SK-N-MC (cell line): ENCODE data around the gene ZMYND10.

Source experiments
- DNase-seq: peaks from one replicate; pipeline ENCODE4 v3.0.0-alpha.2; 2011; ENCODE audit warnings: low read depth, low spot score
- H3K27ac ChIP-seq: fragments of 200-600 bp; sonication (generic); 2 replicates; pipeline ENCODE4 v1.5.1; 2016; ENCODE audit warnings: mixed run types
- H3K36me3 ChIP-seq: fragments of 200-600 bp; sonication (generic); 2 replicates; pipeline ENCODE4 v1.6.1; 2017; ENCODE audit warnings: antibody characterized with exemption, low read length, mixed read lengths; ENCODE audit not compliant: insufficient read depth
- H3K4me3 ChIP-seq: fragments of 200-600 bp; sonication (generic); 2 replicates; pipeline ENCODE4 v1.5.1; 2016
- H3K9ac ChIP-seq: fragments of 200-600 bp; sonication (generic); 2 replicates; pipeline ENCODE4 v1.8.0; 2017; ENCODE audit warnings: mixed run types, mixed read lengths; ENCODE audit not compliant: insufficient read length
- H3K9me3 ChIP-seq: fragments of 200-600 bp; sonication (generic); 2 replicates; pipeline ENCODE4 v1.6.1; 2017; ENCODE audit warnings: low read depth, mild to moderate bottlenecking, antibody characterized with exemption, low read length, moderate library complexity, mixed read lengths
- EZH2 ChIP-seq: fragments of 200-600 bp; sonication (generic); IDR thresholded peaks from one replicate; pipeline ENCODE4 v1.6.1; 2017; ENCODE audit warnings: antibody characterized with exemption
- FOXP2 ChIP-seq: optimal IDR thresholded peaks from 2 replicates; pipeline ENCODE3; 2011; ENCODE audit warnings: mild to moderate bottlenecking, moderate library complexity; ENCODE audit not compliant: insufficient read depth; ENCODE audit errors: extremely low read length, control extremely low read depth
- POLR2AphosphoS5 ChIP-seq: IDR thresholded peaks from 2 replicates; pipeline ENCODE4 v1.6.1; 2012; ENCODE audit warnings: mild to moderate bottlenecking, low read depth, low read length, borderline replicate concordance

ZMYND10 gene

DNA sequence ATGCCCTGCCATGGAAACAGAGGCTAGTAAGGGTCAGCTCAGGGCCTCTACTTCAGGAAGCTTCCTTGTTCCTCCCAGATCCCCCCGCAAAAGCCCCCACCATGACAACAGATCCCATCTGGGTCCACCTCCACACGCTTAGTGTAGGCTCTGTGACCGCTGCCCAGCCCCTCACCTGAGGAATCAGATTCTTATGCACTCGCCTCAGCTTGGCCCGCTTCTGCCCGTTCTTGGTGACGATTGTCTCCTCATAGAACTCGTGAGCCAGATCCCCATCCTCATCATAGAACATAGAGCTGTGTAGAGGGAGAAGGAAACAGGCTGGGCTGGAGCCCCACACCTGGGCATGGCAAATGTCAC lies 19.4 kb downstream of the ZMYND10 start:
- Histone ChIP-seq H3K4me3 (no peak overlapping the region), H3K36me3 (peaks cover 7% of the 10 kb centered on the region; the same call in 1 of the 2 replicates), H3K9me3 (no peaks in the 10 kb centered on the region), H3K9ac (no peak overlapping the region), H3K27ac (no peak overlapping the region)
- no peak for DNase-seq
- no peak for TF ChIP-seq EZH2
- TF ChIP-seq FOXP2 = no peak
- no peak for TF ChIP-seq POLR2AphosphoS5

DNA sequence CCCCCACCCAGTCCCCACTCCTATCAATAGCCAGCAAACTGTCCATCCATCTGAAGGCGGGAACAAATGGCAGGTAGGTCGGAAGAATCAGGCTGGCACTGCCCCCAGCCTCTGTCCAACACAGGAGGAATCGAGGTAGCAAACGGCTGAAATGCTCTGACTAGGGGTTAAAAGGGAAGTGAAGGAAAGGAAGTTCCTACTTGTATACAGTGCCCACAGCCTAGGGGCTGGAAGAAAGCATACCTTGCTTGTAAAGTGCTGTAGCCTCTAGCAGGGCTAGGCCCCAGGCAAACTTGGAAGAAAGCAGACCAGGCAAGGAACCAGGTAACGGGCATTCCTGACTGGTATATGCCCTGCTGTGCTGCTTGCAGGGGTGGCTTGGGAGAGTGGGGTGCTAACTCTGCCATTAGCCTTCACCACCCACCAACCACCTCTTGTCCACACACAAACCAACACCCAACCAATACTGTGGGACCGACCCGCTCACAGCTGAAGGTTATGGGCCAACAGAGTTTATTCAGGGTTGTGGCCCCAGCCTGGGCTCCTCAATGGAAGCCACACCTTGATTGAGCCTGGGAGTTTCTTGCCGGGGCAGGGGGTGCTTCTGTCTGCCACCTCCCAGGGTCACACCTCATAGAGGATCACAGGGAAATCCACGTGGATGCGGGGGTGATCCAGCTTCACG lies 19.9 kb downstream of the ZMYND10 start:
- peaks cover 3% of the 10 kb centered on the region; the same call in 1 of the 2 replicates for H3K36me3 ChIP-seq
- TF ChIP-seq FOXP2 (no peak), EZH2 (no peak), POLR2AphosphoS5 (no peak)

DNA sequence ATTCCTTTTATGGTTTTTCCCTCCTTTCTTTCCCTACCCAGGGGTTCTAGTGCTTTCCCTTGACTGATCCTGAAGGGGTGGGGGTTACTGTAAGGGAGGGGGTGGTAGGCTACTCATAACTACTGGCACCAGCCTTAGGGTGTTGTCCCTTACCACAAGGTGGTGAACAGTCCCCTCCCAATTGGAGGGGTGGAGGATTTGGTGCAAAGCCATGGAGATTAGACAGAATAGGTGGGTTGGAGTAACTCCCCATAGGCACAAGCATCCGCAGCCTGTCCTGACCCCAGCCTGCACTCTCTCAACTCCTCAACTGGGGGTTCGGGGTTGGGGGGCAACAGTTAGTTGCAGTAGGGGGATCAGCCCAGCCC lies 20.4 kb downstream of the ZMYND10 start:
- TF ChIP-seq EZH2 (no peak), POLR2AphosphoS5 (no peak), FOXP2 (no peak)
- Histone ChIP-seq H3K36me3 (no peaks in the 10 kb centered on the region; the same call in 1 of the 2 replicates), H3K9ac (no peak overlapping the region), H3K4me3 (no peak overlapping the region), H3K9me3 (no peaks in the 10 kb centered on the region), H3K27ac (no peak overlapping the region)
- no peak for DNase-seq

More for the DNA sequence above, 19.9 kb downstream of the ZMYND10 start:
- H3K9ac ChIP-seq = no peak overlapping the region
- H3K4me3 ChIP-seq = no peak overlapping the region
- H3K27ac ChIP-seq = no peak overlapping the region
- H3K9me3 ChIP-seq = no peaks in the 10 kb centered on the region
- DNase-seq = no peak

DNA sequence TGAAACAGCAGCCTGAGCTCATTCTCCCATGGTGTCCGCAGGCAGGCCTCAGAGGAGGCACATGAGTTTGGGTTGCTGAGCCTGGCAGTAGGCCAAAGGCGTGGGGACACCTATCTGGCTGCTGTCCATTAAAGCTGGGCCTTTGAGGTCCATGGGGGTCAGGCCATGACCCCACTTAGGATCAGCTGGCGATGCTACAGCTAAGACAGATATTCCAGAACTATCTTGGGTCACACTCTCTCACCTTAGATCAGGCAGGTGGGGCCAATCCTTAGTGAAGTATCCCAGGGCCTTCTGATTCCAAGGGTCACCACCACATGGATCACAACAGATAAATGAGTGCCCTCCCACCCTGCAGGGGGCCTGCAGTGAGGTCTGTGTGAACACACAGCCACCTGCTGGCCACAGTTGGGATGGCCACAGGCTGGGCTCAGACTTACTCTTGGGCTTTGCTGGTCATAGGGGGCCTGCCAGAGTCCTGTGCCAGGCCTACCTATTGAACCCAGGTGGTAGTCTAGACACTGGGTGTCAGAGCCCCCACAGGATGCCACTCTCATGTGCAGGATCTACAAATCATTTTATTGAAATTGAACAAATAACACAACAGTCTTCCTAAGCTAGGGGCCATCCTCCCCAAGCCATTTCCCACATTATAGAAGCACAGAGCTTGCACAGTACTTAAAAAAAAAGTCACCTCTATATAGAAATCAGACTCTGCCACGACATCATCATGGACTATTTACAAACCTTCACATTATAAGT lies 21.0 kb downstream of the ZMYND10 start:
- no peak for DNase-seq
- TF ChIP-seq POLR2AphosphoS5 (no peak), EZH2 (no peak), FOXP2 (no peak)
- Histone ChIP-seq H3K9me3 (no peaks in the 10 kb centered on the region), H3K27ac (no peak overlapping the region), H3K9ac (no peak overlapping the region), H3K36me3 (peaks cover under 1% of the 10 kb centered on the region; the same call in 1 of the 2 replicates), H3K4me3 (no peak overlapping the region)

DNA sequence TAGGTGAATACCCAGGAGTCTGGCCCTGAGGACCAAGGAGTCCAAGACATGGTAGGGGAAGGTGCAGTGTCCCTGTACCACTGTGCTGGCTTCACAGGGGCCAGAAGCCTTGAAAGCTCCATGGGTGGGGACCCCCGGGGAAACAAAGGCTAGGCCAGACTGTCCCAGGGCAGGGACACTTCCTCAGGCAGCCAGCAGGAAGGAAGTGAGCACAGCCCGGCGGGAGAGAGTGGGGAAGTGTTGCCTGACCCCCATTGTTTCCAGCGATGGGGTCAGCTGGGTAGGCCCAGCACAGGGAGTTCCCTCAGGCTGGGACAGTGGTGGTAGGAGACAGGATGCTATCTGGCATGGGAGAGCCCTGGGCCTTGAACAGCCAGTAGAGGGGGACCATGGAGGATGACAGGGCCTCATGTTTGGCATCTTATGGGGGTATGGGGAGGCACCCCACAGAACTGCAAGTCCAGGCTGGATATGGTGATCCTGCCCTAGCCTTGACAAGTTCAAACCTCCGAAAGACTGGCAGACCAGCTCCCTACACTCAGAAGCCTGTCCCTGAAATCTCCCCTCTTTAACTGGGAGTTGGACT lies 21.8 kb downstream of the ZMYND10 start:
- peaks cover 9% of the 10 kb centered on the region; the same call in 1 of the 2 replicates for H3K36me3 ChIP-seq
- H3K27ac ChIP-seq = no peak overlapping the region
- no peak overlapping the region for H3K4me3 ChIP-seq
- TF ChIP-seq FOXP2 = no peak
- no peak for TF ChIP-seq POLR2AphosphoS5
- H3K9me3 ChIP-seq = no peaks in the 10 kb centered on the region
- no peak overlapping the region for H3K9ac ChIP-seq
- no peak for DNase-seq

DNA sequence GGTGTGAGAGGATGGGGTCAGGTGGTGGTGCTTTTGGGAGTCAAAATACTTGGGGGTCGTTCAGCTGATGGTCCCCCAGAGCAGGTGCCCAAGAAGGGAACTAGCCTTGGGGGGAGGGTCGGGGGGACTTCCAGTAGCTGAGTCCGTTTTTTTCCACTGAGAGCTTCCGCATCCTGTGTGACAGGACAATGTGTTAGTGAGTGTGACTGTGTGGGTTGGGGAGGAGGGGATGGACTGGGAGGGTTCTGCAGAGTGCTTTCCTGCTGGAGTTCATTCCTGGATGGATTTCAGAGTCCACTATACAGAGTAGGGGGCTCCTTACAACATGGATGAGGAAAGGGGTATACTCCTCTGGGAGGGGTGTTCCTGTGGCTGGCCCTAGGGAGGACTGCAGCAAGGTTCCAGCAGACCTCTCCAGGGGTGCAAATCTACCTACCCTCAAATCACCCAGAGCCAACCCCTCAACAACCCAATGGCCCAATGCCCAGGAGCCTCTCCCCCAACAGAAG lies 22.4 kb downstream of the ZMYND10 start:
- TF ChIP-seq POLR2AphosphoS5 = no peak
- no peak for TF ChIP-seq EZH2
- TF ChIP-seq FOXP2 = no peak
- Histone ChIP-seq H3K36me3 (peaks cover 14% of the 10 kb centered on the region; the same call in 1 of the 2 replicates), H3K4me3 (no peak overlapping the region), H3K9me3 (no peaks in the 10 kb centered on the region), H3K9ac (no peak overlapping the region), H3K27ac (no peak overlapping the region)
- DNase-seq = no peak

DNA sequence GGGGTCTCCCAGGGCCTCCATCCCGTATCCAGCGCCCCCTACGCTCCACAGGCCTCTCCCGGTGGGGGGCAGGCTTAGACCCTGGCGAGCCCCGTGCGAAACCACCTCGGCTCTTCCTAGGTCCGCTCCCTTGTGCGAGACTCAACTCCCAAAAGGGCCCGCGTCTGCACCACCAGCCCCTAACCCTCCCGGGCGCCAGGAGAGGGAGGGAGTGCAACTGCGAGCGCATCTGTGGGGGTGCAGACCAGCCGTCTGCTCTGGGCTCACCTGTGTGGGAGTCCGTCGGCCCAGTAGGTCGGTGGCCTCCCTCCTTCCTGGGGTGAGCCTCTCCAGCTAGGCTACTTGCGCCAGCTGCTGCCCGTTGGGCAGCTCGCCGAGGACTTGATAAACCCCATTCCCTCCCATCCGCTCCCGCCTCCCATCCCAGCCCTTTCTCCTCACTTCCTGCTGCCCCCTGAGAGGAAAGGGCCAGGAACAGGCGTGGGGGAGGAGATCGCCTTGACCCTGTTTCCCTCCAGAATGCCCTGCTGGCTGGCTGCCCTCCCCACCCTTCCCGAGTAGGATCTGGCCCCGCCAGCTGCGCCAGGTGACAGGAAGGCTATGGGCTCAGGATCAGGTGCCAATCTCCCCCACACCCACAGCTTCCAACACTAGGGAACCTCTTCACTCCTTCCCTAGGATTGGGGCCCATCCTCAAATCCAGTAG lies 23.0 kb downstream of the ZMYND10 start, which contains the start of gene HYAL2:
HYAL2 (minus strand) TSS at position 360 of the 706 bp plus-strand sequence. CDS start 2,256 bp downstream, outside the sequence.
- H3K9ac ChIP-seq = peak within 1 kb of the TSS; percentile 97
- H3K27ac ChIP-seq = peak within 1 kb of the TSS; percentile 95

DNA sequence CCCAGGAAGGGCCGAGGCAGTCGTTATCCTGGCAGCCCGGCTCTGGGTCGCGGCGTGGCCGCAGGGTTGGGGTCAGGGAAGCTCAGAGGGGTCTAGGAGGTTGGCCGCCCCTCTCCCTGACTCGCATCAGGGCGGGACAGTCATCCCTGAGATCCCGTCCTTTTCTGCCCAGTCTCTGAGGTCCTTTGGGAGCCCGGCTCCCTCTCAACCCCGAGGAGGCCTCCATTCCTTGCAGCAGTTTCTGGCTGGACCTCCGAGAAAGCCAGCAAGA lies 23.5 kb downstream of the ZMYND10 start:
- Histone ChIP-seq H3K36me3 (peaks cover 15% of the 10 kb centered on the region; the same call in 1 of the 2 replicates), H3K9me3 (no peaks in the 10 kb centered on the region), H3K27ac (no peak overlapping the region), H3K9ac (no peak overlapping the region), H3K4me3 (peak overlapping the region; percentile 83)
- no peak for TF ChIP-seq FOXP2
- no peak for TF ChIP-seq POLR2AphosphoS5
- TF ChIP-seq EZH2 = no peak
- no peak for DNase-seq

More for the DNA sequence above, 23.0 kb downstream of the ZMYND10 start, which contains the start of gene HYAL2:
- no peak for DNase-seq
- Histone ChIP-seq H3K36me3 (peaks cover 15% of the 10 kb centered on the region; the same call in 1 of the 2 replicates), H3K4me3 (peak within 1 kb of the TSS; percentile 83), H3K9me3 (no peaks in the 10 kb centered on the region)
- TF ChIP-seq FOXP2 = no peak
- no peak for TF ChIP-seq POLR2AphosphoS5
- TF ChIP-seq EZH2 = no peak
